GM19239 (cell line): ENCODE results near the gene OTUD7B.
"Not testable (repeated sequence)": the region's sequence is repeated elsewhere in the genome, so short reads cannot be mapped to it uniquely, and the experiment has no call there.

Experiments
- DNase-seq: peaks from one replicate; pipeline ENCODE4 v3.0.0; 2011; ENCODE audit warnings: low spot score; ENCODE audit not compliant: insufficient read length
- FAIRE-seq: peaks from 2 replicates; lab custom pipeline; 2011; peaks lifted over from hg19 to GRCh38; lab: Jason Lieb, UNC

OTUD7B gene

DNA sequence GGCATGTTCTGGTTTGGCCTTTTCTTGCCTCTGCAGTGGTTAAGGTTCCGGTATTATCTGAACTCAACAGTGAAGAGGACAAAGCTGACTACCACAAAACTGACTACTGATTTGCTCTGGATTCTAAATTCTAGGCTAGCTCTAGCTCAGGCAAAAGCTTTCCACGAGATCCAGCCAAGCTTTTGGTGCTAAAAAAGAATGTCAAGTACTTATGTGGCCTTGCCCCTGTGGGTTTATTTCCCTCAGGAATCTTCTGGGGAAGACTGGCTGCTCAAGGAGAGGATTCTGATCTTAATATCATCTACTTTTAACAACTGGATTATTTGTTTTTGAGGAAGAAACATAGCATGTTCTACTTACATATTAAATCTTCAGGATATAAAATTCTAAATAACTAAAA, 47.8 kb downstream of the OTUD7B start:
- FAIRE-seq (no peak), DNase-seq (no peak)

DNA sequence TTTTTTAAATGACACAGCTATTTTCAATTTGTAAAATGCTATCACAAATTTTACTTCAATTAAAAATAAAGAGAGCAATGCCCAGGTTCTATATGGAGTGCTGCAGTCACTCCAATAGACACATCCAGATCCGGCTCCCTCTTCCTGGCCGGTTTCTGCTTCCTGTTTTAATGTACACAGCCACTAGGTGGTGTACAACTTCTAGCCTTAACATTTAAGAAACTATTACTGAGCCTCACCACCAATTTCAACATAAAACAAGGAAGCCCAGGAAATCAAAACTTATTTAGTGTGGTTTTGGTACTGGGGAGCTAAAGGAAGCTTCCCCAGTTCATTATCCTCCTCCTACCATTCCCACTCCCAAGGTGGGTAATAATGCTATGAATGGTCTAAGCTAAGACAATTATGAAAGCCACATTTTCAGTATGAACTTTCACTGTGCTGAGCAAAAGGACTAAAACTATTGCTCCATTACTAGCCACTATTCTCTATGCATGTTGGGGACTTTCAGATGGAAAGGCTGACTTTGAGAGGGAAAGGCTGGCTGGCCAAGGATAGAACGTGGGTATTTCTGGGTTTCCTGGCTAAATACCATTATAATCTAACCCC, 48.4 kb downstream of the OTUD7B start:
- FAIRE-seq (peak; percentile 39), DNase-seq (peak; percentile 44)

DNA sequence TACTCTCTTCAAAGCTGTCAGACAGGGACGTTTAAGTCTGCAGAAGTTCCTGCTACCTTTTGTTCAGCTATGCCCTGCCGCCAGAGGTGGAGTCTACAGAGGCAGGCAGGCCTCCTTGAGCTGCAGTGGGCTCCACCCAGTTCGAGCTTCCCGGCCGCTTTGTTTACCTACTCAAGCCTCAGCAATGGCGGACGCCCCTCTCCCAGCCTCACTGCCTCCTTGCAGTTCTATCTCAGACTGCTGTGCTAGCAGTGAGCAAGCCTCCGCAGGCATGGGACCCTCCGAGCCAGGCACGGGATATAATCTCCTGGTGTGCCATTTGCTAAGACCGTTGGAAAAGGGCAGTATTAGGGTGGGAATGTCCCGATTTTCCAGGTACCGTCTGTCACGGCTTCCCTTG, 53.0 kb downstream of the OTUD7B start:
- DNase-seq, FAIRE-seq: not testable (repeated sequence)

- FAIRE-seq (no peak), DNase-seq (no peak)
Observed at GRCh38 chr1:149949911-149950310, 60.6 kb downstream of the OTUD7B start.

DNA sequence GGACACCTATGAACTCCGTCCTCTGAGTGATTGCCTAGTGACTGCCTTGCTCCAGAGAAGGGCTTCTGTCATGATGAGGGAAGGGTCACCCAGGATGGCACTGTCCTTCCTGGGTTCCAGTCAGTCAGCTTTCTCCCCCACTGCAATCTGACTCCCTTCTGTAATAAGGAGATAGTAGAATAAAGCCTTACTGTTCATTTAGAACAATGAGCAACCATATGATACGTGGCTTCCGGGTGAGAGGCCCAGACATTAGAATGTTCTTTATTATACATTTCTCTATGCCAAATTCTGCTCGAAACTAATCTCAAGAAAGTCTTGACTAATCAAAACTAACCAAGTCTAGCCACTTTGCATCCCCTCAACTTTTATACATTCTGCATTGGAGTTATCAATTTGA, 65.3 kb downstream of the OTUD7B start:
- no peak for DNase-seq
- no peak for FAIRE-seq

- FAIRE-seq (no peak), DNase-seq (no peak)
Observed at GRCh38 chr1:149942885-149943284, 67.6 kb downstream of the OTUD7B start.

- no peak for FAIRE-seq
Observed at GRCh38 chr1:149942207-149942606, 68.3 kb downstream of the OTUD7B start.

DNA sequence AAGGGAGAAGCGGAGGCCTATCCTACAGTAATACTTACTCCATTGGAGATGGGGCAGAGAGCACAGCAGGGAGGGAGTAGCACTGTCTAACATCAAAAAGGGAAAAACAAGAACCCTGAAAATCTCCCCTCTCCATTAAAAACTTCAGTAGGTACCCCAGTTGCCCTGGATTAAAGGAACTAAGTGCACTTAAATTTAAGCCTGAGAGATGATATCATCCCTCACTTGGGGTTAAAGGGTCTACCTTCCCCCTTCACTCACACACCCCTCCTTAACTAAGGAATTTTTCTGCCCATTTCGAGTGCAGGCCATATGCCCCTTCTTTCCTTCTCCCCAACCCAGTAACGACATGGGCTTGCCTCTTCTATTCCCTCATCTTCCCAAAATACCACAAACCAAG, 70.1 kb downstream of the OTUD7B start:
- no peak for FAIRE-seq

More at GRCh38 chr1:149942207-149942606, 68.3 kb downstream of the OTUD7B start:
- DNase-seq: no peak

DNA sequence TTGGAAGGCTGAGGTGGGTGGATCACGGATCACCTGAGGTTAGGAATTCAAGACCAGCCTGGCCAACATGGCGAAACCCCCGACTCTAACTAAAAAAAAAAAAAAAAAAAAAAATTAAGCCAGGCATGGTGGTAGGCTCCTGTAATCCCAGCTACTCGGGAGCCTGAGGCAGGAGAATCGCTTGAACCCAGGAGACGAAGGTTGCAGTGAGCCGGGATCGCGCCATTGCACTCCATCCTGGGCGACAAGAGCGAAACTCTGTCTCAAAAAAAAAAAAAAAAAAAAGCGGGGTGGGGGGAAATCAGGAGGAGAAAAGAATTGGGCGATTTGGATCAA, 71.9 kb downstream of the OTUD7B start:
- not testable (repeated sequence) for FAIRE-seq, DNase-seq

More for the DNA sequence above, 70.1 kb downstream of the OTUD7B start:
- DNase-seq: no peak

DNA sequence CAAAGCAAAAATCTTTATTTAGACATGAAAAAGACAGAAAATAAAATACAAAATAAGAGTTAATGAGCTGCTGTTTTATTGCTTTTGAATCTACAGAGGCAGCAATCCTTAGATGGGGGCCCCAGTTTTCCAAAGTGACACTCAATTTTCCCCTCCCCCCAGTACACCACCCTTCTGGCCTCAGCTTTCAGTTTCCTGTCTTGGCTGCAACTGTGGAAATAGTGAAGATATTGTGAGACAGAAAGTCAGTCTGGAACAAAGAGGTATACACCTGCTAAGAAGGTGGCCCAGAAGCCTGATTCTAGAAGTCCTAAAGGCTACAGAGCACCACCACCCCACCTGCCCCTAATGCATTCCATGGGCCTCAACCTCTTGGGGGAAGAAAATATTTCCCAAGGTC, 72.8 kb downstream of the OTUD7B start:
- DNase-seq: no peak
- FAIRE-seq: no peak

DNA sequence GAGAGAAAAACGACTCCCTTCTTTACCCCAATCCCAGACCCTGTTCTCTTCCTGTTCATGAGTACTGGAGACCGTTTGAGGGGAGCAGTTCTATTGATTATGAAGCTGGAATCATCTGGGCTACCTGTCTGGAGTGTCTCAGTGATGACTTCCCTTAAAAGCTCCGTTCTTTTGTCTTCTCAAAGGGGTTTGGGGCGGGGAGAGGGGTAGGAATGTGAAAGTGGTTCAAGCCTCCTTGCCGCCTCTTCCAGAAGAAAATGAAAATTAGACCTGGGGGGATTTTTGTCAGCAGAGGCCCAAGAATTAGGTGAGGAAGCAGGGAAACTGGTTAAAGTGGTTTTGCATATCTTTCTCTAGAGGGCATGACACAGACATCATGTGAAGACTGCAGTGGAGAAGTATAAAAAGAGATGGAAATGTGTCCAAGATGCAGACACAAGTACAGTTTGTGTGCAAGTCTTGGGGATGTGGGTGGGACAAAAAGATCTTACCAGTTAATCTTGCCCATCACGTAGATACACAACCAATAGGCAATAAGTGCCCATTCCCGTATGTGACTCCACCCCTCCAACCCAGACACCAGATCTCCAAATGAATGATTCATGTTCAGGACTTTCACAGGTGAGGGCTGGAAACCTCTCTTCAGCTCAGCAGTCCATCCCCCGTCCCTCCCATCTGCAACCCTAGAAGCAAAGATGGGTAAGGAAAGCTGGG, 73.4 kb downstream of the OTUD7B start:
- no peak for DNase-seq
- no peak for FAIRE-seq

DNA sequence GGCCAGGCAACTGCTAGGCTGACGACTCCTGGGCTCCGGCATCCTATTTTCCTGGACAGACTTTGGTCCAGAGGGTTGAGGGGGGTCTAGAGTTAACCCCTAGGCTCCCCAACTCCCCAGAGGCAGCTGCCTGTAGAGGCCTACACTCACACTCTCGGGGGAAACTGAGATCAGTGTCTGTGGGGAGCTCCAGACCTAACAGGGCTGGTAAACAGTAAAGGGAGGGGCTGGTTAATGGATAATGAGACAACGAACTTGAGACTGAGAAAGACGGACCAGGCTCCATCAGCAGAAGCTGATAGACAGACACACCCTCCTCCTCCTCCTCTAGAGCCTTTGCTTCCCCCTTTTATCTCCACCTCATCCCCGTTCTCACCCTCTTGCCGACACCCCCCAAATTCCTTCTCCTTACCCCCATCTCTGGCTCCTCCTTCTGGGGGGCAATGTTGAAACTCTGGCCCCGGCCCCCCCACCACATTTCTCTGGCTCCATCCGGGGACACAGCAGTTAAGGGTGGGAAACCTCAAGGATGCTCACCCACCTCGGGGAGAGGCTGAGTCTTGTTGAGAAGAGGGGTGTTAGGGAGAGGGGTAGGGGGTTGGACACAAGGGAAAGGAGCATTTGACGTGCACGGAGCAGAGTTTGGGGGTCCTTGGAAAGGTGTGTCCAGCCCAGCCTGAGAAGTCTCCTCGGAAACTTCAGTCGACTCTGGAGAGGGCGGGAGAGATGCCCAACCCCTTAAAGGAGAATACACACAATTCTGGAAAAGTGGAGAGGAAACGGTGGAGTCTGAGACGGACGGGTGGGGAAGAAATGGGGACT, 74.1 kb downstream of the OTUD7B start, which contains the start of gene MTMR11:
MTMR11 (minus strand) TSS at position 710 of the 822 bp plus-strand sequence; CDS start at position 478, 232 bp downstream.
- DNase-seq (no peak), FAIRE-seq (no peak)

- DNase-seq (no peak), FAIRE-seq (no peak)
Observed at GRCh38 chr1:149934356-149934755, 76.2 kb downstream of the OTUD7B start.

DNA sequence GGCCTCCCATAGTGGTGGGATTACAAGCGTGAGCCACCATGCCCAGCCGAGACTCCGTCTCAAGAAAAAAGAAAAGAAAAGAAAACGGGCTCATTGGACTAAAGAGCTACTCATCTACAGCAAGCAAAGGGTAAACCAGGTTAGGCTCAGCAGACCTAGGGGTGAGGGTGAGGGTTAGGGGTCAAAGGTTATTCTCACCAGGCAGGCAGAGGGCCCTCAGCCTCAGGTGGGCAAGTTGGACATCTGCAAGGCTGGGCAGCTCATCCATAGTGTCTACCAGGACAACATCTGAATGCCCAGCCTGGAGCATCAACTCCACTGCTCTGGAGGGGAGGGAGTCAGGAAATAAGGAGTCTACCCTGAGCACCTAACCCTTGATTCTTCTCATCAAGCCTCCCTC, 77.3 kb downstream of the OTUD7B start:
- FAIRE-seq: no peak
- DNase-seq: no peak

- DNase-seq (no peak), FAIRE-seq (no peak)
Observed at GRCh38 chr1:149932474-149932873, 78.1 kb downstream of the OTUD7B start.

GRCh38 chr1:149931212-149931790, 79.2 kb downstream of the OTUD7B start:
- DNase-seq: no peak

DNA sequence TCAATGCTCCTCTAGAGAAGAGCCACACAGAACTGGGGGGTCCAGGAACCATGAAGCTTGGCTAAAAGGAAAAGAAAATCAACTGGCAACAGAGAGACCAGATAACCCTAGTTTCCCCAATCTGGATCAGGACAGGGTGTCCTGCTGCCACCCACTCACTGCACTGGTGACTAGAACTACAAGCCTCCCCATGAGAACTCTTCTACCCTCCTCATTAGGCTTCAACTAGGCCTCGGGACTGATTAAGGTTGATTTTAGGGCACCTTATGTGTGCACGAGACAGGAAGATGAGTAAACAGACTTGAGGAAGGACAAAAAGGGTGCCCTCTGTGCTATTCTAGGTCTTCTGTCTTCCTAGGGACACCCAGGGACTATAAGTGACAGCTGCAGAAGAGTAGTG, 80.7 kb downstream of the OTUD7B start:
- DNase-seq (no peak), FAIRE-seq (no peak)

More at GRCh38 chr1:149931212-149931790, 79.2 kb downstream of the OTUD7B start:
- no peak for FAIRE-seq

- FAIRE-seq (no peak), DNase-seq (no peak)
Observed at GRCh38 chr1:149928401-149928724, 82.2 kb downstream of the OTUD7B start.

GRCh38 chr1:149927563-149928400, 82.7 kb downstream of the OTUD7B start, which contains the start of gene SF3B4:
TSS of gene SF3B4 (minus strand) at chr1:149927803. CDS start at chr1:149927759, 44 bp downstream.
- DNase-seq: peak; percentile 76
- FAIRE-seq: peak; percentile 93

DNA sequence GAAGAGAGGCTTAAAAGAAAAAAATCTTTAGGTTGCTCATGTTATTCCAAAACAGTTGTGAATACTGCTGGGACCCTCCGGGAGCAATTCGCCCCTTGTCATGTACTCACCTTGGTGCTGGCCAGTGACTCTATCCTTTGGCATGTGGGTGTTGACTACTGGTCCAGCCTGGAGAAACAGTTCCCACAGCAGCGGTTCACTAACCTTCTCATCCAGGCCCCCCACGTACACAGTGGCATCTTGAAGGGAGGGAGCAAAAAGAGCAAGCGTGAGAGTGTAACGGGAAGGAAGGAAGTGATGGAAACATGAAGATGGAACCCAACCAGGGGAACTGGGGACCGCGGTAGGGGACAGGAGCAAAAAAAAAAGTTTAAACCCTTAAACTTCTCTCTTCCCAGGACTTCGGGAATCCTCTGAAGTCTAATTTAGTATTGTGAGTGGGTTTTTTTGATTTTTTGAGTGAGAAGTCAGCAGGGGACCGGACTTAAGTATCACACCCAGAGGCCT, 83.4 kb downstream of the OTUD7B start:
- FAIRE-seq: peak; percentile 14
- no peak for DNase-seq
